Peyer's patch (tissue), 4 donors: ENCODE results near the gene TMEM237. TPM values are rescaled to one million over a fixed set of nuclear protein-coding genes. Genes with fewer than 3 reads are reported as not detected.

Experiments
- DNase-seq, 3 donors: peaks; one replicate each; pipeline ENCODE4 v3.0.0-alpha.2; 2017 to 2019
- H3K27ac ChIP-seq, 4 donors: fragments of 200-600 bp; sonication (generic); one replicate each; pipeline ENCODE4 v1.5.1; 2016 to 2019
- H3K27me3 ChIP-seq, 2 donors: fragments of 200-600 bp; sonication (generic); one replicate each; pipeline ENCODE4 v1.5.1; 2019
- H3K36me3 ChIP-seq, 3 donors: fragments of 200-600 bp; sonication (generic); one replicate each; pipeline ENCODE4 v1.5.1; 2016 to 2019
- H3K4me1 ChIP-seq, 4 donors: fragments of 200-600 bp; sonication (generic); one replicate each; pipeline ENCODE4 v1.5.1; 2016 to 2019
- H3K4me3 ChIP-seq, 4 donors: fragments of 200-600 bp; sonication (generic); 1 replicate in 3 of 4; 2 replicates in 1 of 4; pipeline ENCODE4 v1.5.1; 2016 to 2019; ENCODE audit warnings: mild to moderate bottlenecking in 1 of 4
- H3K9me3 ChIP-seq, 4 donors: fragments of 200-600 bp; sonication (generic); one replicate each; pipeline ENCODE4 v1.5.1; 2016 to 2019; ENCODE audit warnings: mild to moderate bottlenecking in 1 of 4
- CTCF ChIP-seq, 6 experiments: fragments of 450-650 bp in 4 of 6; fragments of 200-600 bp in 2 of 6; sonication (generic) in 1 of 6; IDR thresholded peaks; one replicate each; pipeline ENCODE4 v1.5.1; 2017 to 2019; ENCODE audit warnings: antibody characterized with exemption in 6 of 6, mild to moderate bottlenecking in 3 of 6, moderate library complexity in 1 of 6
- POLR2A ChIP-seq, 2 donors: fragments of 450-650 bp; IDR thresholded peaks; one replicate each; pipeline ENCODE4 v1.5.1; 2017; ENCODE audit warnings: antibody characterized with exemption in 2 of 2, mild to moderate bottlenecking in 2 of 2, moderate library complexity in 2 of 2
- small RNA-seq, 2 donors: library from RNA; depleted of rRNA; stranded (forward); fragments of <200 nt; gene quantifications; one replicate each; pipeline ENCODE3, GENCODE V24; 2016
- total RNA-seq, 4 donors: library from RNA; depleted of rRNA; stranded (reverse); fragments of >200 nt; gene quantifications; one replicate each; pipeline ENCODE4 v1.1.0, GENCODE V29; 2016

Gene TMEM237
- total RNA-seq, 4 donors from 2014 or later, result 2.7 to 13.2 (median 6.0) TPM

GRCh38 chr2:201580486-201580885 is 62.8 kb downstream of the TMEM237 start:
- no peaks in the 10 kb centered on the region for H3K9me3 ChIP-seq
- no peaks in the 10 kb centered on the region for H3K27me3 ChIP-seq
- no peak overlapping the region for H3K27ac ChIP-seq
- H3K4me1 ChIP-seq, result no peaks in the 10 kb centered on the region
- H3K4me3 ChIP-seq, result no peak overlapping the region
- DNase-seq, result no peak
- TF ChIP-seq CTCF (IDR thresholded peaks at IDR 0.05) (no peak), POLR2A (IDR thresholded peaks at IDR 0.05) (no peak)
- no peaks in the 10 kb centered on the region for H3K36me3 ChIP-seq

- H3K4me1 ChIP-seq, result no peaks in the 10 kb centered on the region
- H3K9me3 ChIP-seq, result no peaks in the 10 kb centered on the region
- H3K27ac ChIP-seq, result no peak overlapping the region
- no peak for DNase-seq
- H3K36me3 ChIP-seq, result no peaks in the 10 kb centered on the region
- H3K4me3 ChIP-seq, result no peak overlapping the region
- TF ChIP-seq CTCF (IDR thresholded peaks at IDR 0.05) (no peak), POLR2A (IDR thresholded peaks at IDR 0.05) (no peak)
- H3K27me3 ChIP-seq, result no peaks in the 10 kb centered on the region
These were observed 63.8 kb downstream of the TMEM237 start for GRCh38 chr2:201579536-201579935.

- Histone ChIP-seq H3K27me3 (no peaks in the 10 kb centered on the region), H3K4me3 (no peak overlapping the region), H3K36me3 (no peaks in the 10 kb centered on the region), H3K4me1 (no peaks in the 10 kb centered on the region), H3K9me3 (no peaks in the 10 kb centered on the region), H3K27ac (no peak overlapping the region)
- no peak for DNase-seq
- TF ChIP-seq POLR2A (IDR thresholded peaks at IDR 0.05), result no peak
- no peak for TF ChIP-seq CTCF (IDR thresholded peaks at IDR 0.05)
These were observed 67.3 kb downstream of the TMEM237 start for GRCh38 chr2:201575971-201576370.

- no peaks in the 10 kb centered on the region for H3K9me3 ChIP-seq
- TF ChIP-seq CTCF (IDR thresholded peaks at IDR 0.05) (no peak), POLR2A (IDR thresholded peaks at IDR 0.05) (no peak)
- H3K4me1 ChIP-seq, result no peaks in the 10 kb centered on the region
- H3K27ac ChIP-seq, result no peak overlapping the region
- no peaks in the 10 kb centered on the region for H3K36me3 ChIP-seq
- no peak overlapping the region for H3K4me3 ChIP-seq
- DNase-seq, result no peak
- H3K27me3 ChIP-seq, result no peaks in the 10 kb centered on the region
These were observed 68.5 kb downstream of the TMEM237 start for GRCh38 chr2:201574766-201575165.

- no peak overlapping the region for H3K4me3 ChIP-seq
- no peaks in the 10 kb centered on the region for H3K9me3 ChIP-seq
- H3K27ac ChIP-seq, result no peak overlapping the region
- no peaks in the 10 kb centered on the region for H3K36me3 ChIP-seq
- no peaks in the 10 kb centered on the region for H3K27me3 ChIP-seq
- TF ChIP-seq CTCF (IDR thresholded peaks at IDR 0.05) (no peak), POLR2A (IDR thresholded peaks at IDR 0.05) (no peak)
- DNase-seq, result no peak
- H3K4me1 ChIP-seq, result no peaks in the 10 kb centered on the region
These were observed 70.3 kb downstream of the TMEM237 start for GRCh38 chr2:201572846-201573508.

Small RNA genes lying within 50 kb of the gene (small RNA-seq; reads per million reads assigned to genes)
- gene RNU6-651P, result 0 reads per million in 2 donors

Other genes with a start within 250 kb of the TMEM237 start
- 10 to 100 TPM; 31.2 to 69.3 (median 47.8) TPM for gene TRAK2, start 192.0 kb downstream of the TMEM237 start, total RNA-seq
- 100 to 1,000 TPM in 2 of 4 donors, 10 to 100 TPM in 2; 21.5 to 137 (median 109) TPM for gene STRADB, start 191.8 kb downstream of the TMEM237 start, total RNA-seq
- gene MPP4, start 55.1 kb upstream of the TMEM237 start, total RNA-seq, result not detected
- 10 to 100 TPM; 20.4 to 33.8 (median 29.2) TPM for gene ALS2, start 137.4 kb upstream of the TMEM237 start, total RNA-seq
- gene CDK15, start 163.0 kb upstream of the TMEM237 start, total RNA-seq, result 1 to 10 TPM in 2 of 4 donors, under 1 TPM in 1, not detected in 1; 0.27 to 9.9 (median 1.0) TPM